Measurements from ENCODE around the gene MFAP4.
"Not testable (repeated sequence)": the region's sequence is repeated elsewhere in the genome, so short reads cannot be mapped to it uniquely, and the experiment has no call there.

Gene MFAP4

DNA sequence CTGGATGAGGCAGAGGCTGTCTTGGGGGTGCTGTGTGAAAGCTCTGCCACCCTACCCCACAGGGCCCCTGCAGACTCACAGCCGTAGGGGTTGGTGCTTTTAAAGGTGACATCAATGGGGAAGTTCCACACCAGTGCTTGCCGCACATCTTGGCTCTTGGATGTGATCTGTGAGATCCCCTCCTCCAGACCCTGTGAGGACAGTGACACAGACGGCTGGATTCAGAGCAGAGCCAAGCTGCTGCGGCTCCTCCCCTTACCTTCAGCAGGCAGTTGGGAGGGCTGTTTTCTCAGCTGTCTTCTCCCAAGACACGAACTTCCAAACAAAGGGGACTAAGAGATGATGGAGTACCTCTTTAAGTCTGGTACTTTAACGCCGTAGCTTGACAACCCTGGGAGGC lies 29.2 kb downstream of the MFAP4 start:
- H3K27me3 ChIP-seq, result no peaks in the 10 kb centered on the region
- H3K36me3 ChIP-seq, result no peaks in the 10 kb centered on the region
- TF ChIP-seq, protein P1, sequence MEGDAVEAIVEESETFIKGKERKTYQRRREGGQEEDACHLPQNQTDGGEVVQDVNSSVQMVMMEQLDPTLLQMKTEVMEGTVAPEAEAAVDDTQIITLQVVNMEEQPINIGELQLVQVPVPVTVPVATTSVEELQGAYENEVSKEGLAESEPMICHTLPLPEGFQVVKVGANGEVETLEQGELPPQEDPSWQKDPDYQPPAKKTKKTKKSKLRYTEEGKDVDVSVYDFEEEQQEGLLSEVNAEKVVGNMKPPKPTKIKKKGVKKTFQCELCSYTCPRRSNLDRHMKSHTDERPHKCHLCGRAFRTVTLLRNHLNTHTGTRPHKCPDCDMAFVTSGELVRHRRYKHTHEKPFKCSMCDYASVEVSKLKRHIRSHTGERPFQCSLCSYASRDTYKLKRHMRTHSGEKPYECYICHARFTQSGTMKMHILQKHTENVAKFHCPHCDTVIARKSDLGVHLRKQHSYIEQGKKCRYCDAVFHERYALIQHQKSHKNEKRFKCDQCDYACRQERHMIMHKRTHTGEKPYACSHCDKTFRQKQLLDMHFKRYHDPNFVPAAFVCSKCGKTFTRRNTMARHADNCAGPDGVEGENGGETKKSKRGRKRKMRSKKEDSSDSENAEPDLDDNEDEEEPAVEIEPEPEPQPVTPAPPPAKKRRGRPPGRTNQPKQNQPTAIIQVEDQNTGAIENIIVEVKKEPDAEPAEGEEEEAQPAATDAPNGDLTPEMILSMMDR (IDR thresholded peaks at IDR 0.05; ENCODE audit: low read depth, low read length), result no peak
- H3K4me3 ChIP-seq (ENCODE audit: low read depth, low read length), result no peak overlapping the region
- DNase-seq, result no peak
- H3K9me3 ChIP-seq, result no peaks in the 10 kb centered on the region
- H3K4me1 ChIP-seq, result no peaks in the 10 kb centered on the region

DNA sequence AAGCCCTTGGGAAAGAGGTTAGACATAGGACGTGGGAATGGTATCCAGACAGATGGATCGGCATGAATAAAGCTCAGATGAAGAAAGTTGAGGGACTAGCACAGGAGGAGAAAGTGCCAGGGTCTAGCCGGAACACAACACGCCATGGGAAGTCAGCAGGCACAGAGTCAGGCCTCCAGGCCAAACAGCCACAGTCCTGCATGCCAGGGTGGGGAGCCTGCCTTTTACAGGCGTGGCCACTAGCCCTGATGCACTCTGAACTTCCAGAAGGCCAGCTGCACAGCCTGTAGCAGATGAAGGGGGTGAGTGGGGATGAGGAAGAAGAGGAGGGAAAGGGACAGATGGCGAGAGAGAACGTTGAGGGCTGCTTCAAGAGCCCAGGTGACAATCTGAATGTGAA lies 29.6 kb downstream of the MFAP4 start:
- Histone ChIP-seq H3K9me3 (no peaks in the 10 kb centered on the region), H3K4me1 (no peaks in the 10 kb centered on the region), H3K36me3 (no peaks in the 10 kb centered on the region), H3K4me3 (ENCODE audit: low read depth, low read length) (no peak overlapping the region), H3K27me3 (no peaks in the 10 kb centered on the region)
- TF ChIP-seq, protein P1 (IDR thresholded peaks at IDR 0.05; ENCODE audit: low read depth, low read length), result no peak
- no peak for DNase-seq

DNA sequence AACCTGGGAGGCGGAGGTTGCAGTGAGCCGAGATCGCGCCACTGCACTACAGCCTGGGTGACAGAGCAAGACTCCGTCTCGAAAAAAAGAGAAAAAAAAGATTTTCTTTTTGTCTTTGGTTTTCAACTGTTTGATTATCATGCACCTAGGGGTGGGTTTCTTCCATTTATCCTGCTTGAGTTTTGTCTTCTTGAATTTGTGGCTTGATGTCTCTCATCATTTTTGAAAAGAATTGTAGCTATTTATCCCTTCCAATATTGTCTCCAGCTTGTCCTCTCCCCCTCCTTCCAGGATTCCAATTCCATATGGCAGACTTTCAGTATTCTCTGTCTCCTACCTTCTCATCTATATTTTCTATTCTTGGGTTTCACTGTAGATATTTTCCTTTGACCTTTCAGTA lies 32.2 kb downstream of the MFAP4 start:
- Histone ChIP-seq H3K36me3 (no peaks in the 10 kb centered on the region), H3K4me1 (no peaks in the 10 kb centered on the region), H3K4me3 (ENCODE audit: low read depth, low read length) (no peak overlapping the region), H3K27me3 (no peaks in the 10 kb centered on the region), H3K9me3 (no peaks in the 10 kb centered on the region)
- TF ChIP-seq, protein P1 (IDR thresholded peaks at IDR 0.05; ENCODE audit: low read depth, low read length), result no peak
- no peak for DNase-seq

DNA sequence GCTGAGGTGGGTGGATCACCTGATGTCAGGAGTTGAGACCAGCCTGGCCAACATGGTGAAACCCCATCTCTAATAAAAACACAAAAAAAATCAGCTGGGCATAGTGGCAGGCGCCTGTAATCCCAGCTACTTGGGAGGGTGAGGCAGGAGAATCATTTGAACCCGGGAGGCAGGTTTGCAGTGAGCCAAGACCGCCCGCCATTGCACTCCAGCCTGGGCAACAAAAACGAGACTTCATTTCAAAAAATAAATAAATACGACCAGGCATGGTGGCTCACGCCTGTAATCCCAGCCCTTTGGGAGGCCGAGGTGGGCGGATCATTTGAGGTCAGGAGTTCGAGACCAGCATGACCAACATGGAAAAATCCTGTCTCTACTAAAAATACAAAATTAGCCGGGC lies 33.6 kb downstream of the MFAP4 start:
- not testable (repeated sequence) for H3K4me3 ChIP-seq (ENCODE audit: low read depth, low read length); DNase-seq; H3K4me1 ChIP-seq; H3K36me3 ChIP-seq; H3K9me3 ChIP-seq; H3K27me3 ChIP-seq

DNA sequence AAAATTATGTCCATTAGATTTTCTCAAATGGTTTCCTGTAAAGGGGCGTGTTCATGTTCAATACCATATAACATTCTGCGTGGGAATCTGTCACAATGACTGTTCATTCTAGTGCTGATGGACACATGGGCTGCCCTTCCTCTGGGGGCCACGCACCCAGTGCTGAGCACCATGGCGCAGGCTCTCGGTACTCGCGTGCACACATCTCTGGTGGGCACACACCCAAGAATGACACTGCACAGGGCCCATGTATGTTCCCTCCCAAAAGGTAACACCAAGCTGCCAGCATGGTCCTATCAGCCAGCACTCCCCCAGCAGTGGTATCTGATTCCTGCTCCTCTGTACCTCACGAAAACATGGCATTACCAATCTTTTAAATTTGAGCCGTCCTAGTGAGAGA lies 38.2 kb downstream of the MFAP4 start:
- no peaks in the 10 kb centered on the region for H3K27me3 ChIP-seq
- no peak overlapping the region for H3K4me3 ChIP-seq (ENCODE audit: low read depth, low read length)
- H3K4me1 ChIP-seq, result peaks cover 11% of the 10 kb centered on the region
- H3K9me3 ChIP-seq, result no peaks in the 10 kb centered on the region
- TF ChIP-seq, protein P1 (IDR thresholded peaks at IDR 0.05; ENCODE audit: low read depth, low read length), result no peak
- no peak for DNase-seq
- H3K36me3 ChIP-seq, result no peaks in the 10 kb centered on the region

DNA sequence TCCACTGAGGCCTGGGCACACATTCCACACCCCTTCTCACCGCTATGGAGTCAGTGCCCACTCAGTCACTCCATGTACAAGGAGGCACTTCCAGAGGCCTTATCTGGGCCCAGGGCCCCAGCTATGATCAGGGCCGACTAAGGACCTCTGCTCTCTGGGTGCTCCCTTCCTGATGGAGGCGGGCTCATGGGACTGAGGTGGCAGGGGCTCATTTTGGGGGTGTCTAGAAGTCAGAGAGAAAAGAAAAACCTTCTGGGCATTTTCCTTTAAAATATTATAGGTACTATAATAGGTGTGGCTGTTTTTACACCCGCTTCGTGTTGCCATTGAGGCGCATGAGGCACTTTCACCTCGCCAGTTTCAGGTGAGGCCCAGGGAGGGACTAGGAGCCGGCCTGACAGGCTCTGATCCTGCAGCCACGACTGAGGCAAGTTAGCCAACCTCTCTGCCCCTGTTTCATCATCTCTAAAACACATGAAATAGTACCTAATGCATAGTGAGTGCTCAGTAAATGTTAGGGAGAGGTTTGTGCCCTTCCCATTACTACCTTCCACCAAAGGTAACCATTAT lies 38.8 kb downstream of the MFAP4 start:
- no peaks in the 10 kb centered on the region for H3K9me3 ChIP-seq
- TF ChIP-seq, protein P1 (IDR thresholded peaks at IDR 0.05; ENCODE audit: low read depth, low read length), result no peak
- peaks cover 11% of the 10 kb centered on the region for H3K4me1 ChIP-seq

More for the DNA sequence above, 38.8 kb downstream of the MFAP4 start:
- no peak for DNase-seq
- Histone ChIP-seq H3K36me3 (no peaks in the 10 kb centered on the region), H3K27me3 (no peaks in the 10 kb centered on the region), H3K4me3 (ENCODE audit: low read depth, low read length) (no peak overlapping the region)
